ENCODE measurements around the gene PIK3CA. TPM values are rescaled to one million over a fixed set of nuclear protein-coding genes. Genes with fewer than 3 reads are reported as not detected.

Gene PIK3CA
- total and polyA plus RNA-seq, 10 of the 15 experiments (the other 5 are each of a cell fraction or from before 2014, with no cell fraction given), result 3.0 to 18.6 (median 9.0) TPM

GRCh38 chr3:179100652-179101051, 47.5 kb upstream of the PIK3CA start:
- Histone ChIP-seq H3K4me1 (ENCODE audit: control insufficient read depth, insufficient read depth, low read length) (no peaks in the 10 kb centered on the region; the same call in 1 of the 2 replicates), H3K79me2 (ENCODE audit: control insufficient read depth, insufficient read depth, low read length) (no peaks in the 10 kb centered on the region), H3K27ac (ENCODE audit: control insufficient read depth, insufficient read depth) (no peak overlapping the region), H3K9ac (ENCODE audit: control insufficient read depth, insufficient read depth, low read length) (no peak overlapping the region), H2AFZ (ENCODE audit: control insufficient read depth, low read depth, low read length) (no peak overlapping the region), H3K4me3 (no peak overlapping the region), H3K9me3 (replicated peaks; ENCODE audit: control insufficient read depth, insufficient read depth, low read length) (no peaks in the 10 kb centered on the region), H3K4me2 (ENCODE audit: control insufficient read depth, insufficient read depth) (no peak overlapping the region), H3K27me3 (replicated peaks in 1 of 2; ENCODE audit: control insufficient read depth in 2 of 2, insufficient read depth in 2 of 2, low read length in 1 of 2) (no peaks in the 10 kb centered on the region), H4K20me1 (ENCODE audit: control insufficient read depth, insufficient read depth) (no peaks in the 10 kb centered on the region), H3K36me3 (ENCODE audit: control insufficient read depth in 2 of 2, insufficient read depth in 2 of 2, low read length in 1 of 2) (no peaks in the 10 kb centered on the region)
- POLR2A ChIA-PET, result interaction anchor here (1.2 kb wide), 1 partner anchor 27 kb away, joined by 5 read pairs; no protein-coding TSS in a partner anchor
- intact Hi-C loops (cut with micrococcal nuclease; ENCODE audit: unreplicated experiment), result loop anchor here (10.0 kb wide), 1 partner anchor 454 kb away; no protein-coding TSS in a partner anchor
- BruUV-seq (replicated peaks), result no TSS peak
- no peak for TF ChIP-seq MYB (IDR thresholded peaks at IDR 0.05; ENCODE audit: borderline replicate concordance, low read depth, low read length)
- no peak for TF ChIP-seq ZBTB11 (CRISPR knock-in tag; IDR thresholded peaks at IDR 0.05)
- no peak for TF ChIP-seq PAX8 (IDR thresholded peaks at IDR 0.05)
- no peak for TF ChIP-seq ZZZ3 (IDR thresholded peaks at IDR 0.05; ENCODE audit: control insufficient read depth, insufficient read length, low read depth)
- TF ChIP-seq ZNF24 (IDR thresholded peaks at IDR 0.05), result no peak
- no peak for TF ChIP-seq EED (IDR thresholded peaks at IDR 0.05; ENCODE audit: low read depth)
- TF ChIP-seq NFYB (IDR thresholded peaks at IDR 0.05; ENCODE audit: insufficient read depth, low read depth, low read length), result no peak
- TF ChIP-seq EGR1 (IDR thresholded peaks at IDR 0.05; ENCODE audit: borderline replicate concordance in 1 of 2, low read depth in 2 of 2, low read length in 2 of 2), result no peak
- TF ChIP-seq ZNF622 (IDR thresholded peaks at IDR 0.05), result no peak
- no peak for TF ChIP-seq ATF3 (IDR thresholded peaks at IDR 0.05; ENCODE audit: borderline replicate concordance, extremely low read depth, low read depth, low read length)
- TF ChIP-seq WRNIP1 (IDR thresholded peaks at IDR 0.05; ENCODE audit: borderline replicate concordance, low read depth, low read length), result no peak
- FAIRE-seq, result no peak
- SMC1A ChIA-PET (ENCODE audit: uncharacterized antibody, unreplicated experiment), result interaction anchor here (0.9 to 2.9 kb wide), 5 partner anchors 18 to 214 kb away, joined by 3 to 11 read pairs (median 5); no protein-coding TSS in a partner anchor
- in situ Hi-C loops (cut with MboI), result loop anchor here (10.0 kb wide), 1 partner anchor 214 kb away; no protein-coding TSS in a partner anchor
- RAD21 ChIA-PET (ENCODE audit: unreplicated experiment), result interaction anchor here (0.9 kb wide), 1 partner anchor 31 kb away, joined by 3 read pairs; no protein-coding TSS in a partner anchor
- CTCF ChIA-PET, result interaction anchor here (1.0 to 6.4 kb wide), 5 partner anchors 31 to 221 kb away, joined by 3 to 44 read pairs (median 17); no protein-coding TSS in a partner anchor
- no peak for DNase-seq (ENCODE audit: low read depth, low spot score)
- ATAC-seq, result peak; percentile 17; the same call in 2 of the 3 replicates

Data from GM12878 (cell line).